ENCODE results near the gene LBH. TPM values are rescaled to one million over a fixed set of nuclear protein-coding genes. Genes with fewer than 3 reads are reported as not detected.
A peak's percentile ranks its signal among the peaks of the same experiment; 100 is the strongest.

Gene LBH
- total RNA-seq, result 116 TPM

- Histone ChIP-seq H3K36me3 (peaks cover 8 to 21% of the 10 kb centered on the region in 2 donors), H3K27me3 (no peaks in the 10 kb centered on the region), H3K27ac (peak within 1 kb of the TSS; percentile 82 to 93), H3K4me3 (peak within 1 kb of the TSS; percentile 83), H3K9me3 (no peaks in the 10 kb centered on the region), H3K4me1 (peaks cover under 1 to 30% of the 10 kb centered on the region in 2 donors)
- TF ChIP-seq CTCF (IDR thresholded peaks at IDR 0.05), result peak in 2 of 3 experiments; percentile 2 to 4
- intact Hi-C loops (cut with DNase I), result loop anchor here (1.0 to 5.0 kb wide), 9 partner anchors 15 to 461 kb away; partner anchors contain the start of gene YPEL5
- DNase-seq (ENCODE audit: low spot score in 2 of 2), result peak; percentile 61 to 96
Observed at GRCh38 chr2:30231212-30231995, at the start of gene LBH. LBH (plus strand) TSS chr2:30231534; CDS start chr2:30231739, 205 bp downstream.

DNA sequence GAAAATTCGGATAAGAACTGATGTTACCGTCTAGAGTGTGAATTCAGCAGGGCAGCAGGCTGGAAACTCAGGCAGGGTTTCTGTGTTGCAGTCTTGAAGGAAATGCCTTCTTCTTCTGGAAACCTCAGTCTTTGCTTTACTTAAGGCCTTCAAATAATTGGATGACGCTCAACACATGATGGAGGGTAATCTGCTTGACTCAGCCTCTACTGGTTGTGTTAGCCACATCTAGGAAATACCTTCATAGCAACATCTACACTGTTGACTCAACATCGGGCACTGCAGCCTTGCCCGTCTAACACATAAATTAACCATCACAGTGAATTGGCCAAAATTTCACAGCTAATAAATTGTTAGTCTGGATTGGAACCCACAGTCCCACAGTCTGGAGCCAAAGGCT lies 47.3 kb upstream of the LBH start:
- Histone ChIP-seq H3K27me3 (no peaks in the 10 kb centered on the region), H3K4me3 (no peak overlapping the region), H3K9me3 (no peaks in the 10 kb centered on the region), H3K36me3 (no peaks in the 10 kb centered on the region), H3K27ac (no peak overlapping the region), H3K4me1 (no peaks in the 10 kb centered on the region)
- DNase-seq (ENCODE audit: low spot score in 2 of 2), result no peak
- intact Hi-C loops (cut with DNase I), result no loop called here
- no peak for TF ChIP-seq CTCF (IDR thresholded peaks at IDR 0.05)

- no peaks in the 10 kb centered on the region for H3K9me3 ChIP-seq
- H3K27ac ChIP-seq, result no peak overlapping the region
- H3K36me3 ChIP-seq, result no peaks in the 10 kb centered on the region
- no peaks in the 10 kb centered on the region for H3K4me1 ChIP-seq
- H3K4me3 ChIP-seq, result no peak overlapping the region
- intact Hi-C loops (cut with DNase I), result no loop called here
- TF ChIP-seq CTCF (IDR thresholded peaks at IDR 0.05), result no peak
- DNase-seq (ENCODE audit: low spot score in 2 of 2), result no peak
- H3K27me3 ChIP-seq, result no peaks in the 10 kb centered on the region
Observed at GRCh38 chr2:30185178-30185577, 46.2 kb upstream of the LBH start.

GRCh38 chr2:30188292-30188691 lies 43.0 kb upstream of the LBH start:
- intact Hi-C loops (cut with DNase I), result no loop called here
- Histone ChIP-seq H3K9me3 (no peaks in the 10 kb centered on the region), H3K4me1 (no peaks in the 10 kb centered on the region), H3K27ac (no peak overlapping the region), H3K4me3 (no peak overlapping the region), H3K27me3 (no peaks in the 10 kb centered on the region), H3K36me3 (no peaks in the 10 kb centered on the region)
- no peak for DNase-seq (ENCODE audit: low spot score in 2 of 2)
- TF ChIP-seq CTCF (IDR thresholded peaks at IDR 0.05), result no peak

GRCh38 chr2:30190637-30191036 lies 40.7 kb upstream of the LBH start:
- Histone ChIP-seq H3K36me3 (no peaks in the 10 kb centered on the region), H3K27ac (no peak overlapping the region), H3K9me3 (no peaks in the 10 kb centered on the region), H3K4me3 (no peak overlapping the region), H3K4me1 (no peaks in the 10 kb centered on the region), H3K27me3 (no peaks in the 10 kb centered on the region)
- DNase-seq (ENCODE audit: low spot score in 2 of 2), result no peak
- no peak for TF ChIP-seq CTCF (IDR thresholded peaks at IDR 0.05)
- intact Hi-C loops (cut with DNase I), result no loop called here

All from ascending aorta (tissue), 2 donors.